ENCODE results near the gene STPG2. TPM values are rescaled to one million over a fixed set of nuclear protein-coding genes. Genes with fewer than 3 reads are reported as not detected.

Gene STPG2
- total RNA-seq, 1 experiment from 2014 or later, result not detected

DNA sequence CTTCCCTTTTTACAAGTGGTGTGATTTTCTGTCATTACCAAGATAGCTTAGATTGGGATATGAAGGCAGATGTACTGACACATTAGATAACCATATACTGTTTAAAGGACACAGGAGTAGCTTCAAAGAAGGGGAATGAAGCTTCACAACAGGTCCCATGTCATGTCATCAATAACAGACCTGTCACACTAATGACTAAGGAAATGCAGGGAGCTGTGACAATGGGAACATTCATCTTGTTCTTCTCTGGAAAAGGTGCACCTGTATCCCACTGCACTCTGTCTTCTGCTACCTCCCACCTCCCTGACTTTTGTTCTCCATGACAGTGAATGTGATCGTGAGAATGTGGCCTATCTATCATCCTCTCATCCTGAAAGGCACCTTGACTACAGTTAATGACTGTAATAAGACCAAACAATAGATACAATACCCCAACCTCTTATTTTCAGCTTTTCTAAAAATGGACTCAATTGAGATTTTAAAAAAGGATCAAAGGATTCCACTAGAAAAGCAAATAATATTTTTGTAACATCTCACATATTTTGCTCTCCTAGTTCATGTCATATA, 472.5 kb downstream of the STPG2 start:
- Histone ChIP-seq H3K4me1 (ENCODE audit: control insufficient read depth, insufficient read depth, low read length) (no peaks in the 10 kb centered on the region), H3K4me3 (ENCODE audit: low read depth in 2 of 2, low read length in 2 of 2) (no peak overlapping the region), H3K36me3 (ENCODE audit: control insufficient read depth, insufficient read depth, low read length) (no peaks in the 10 kb centered on the region), H3K9me3 (ENCODE audit: control insufficient read depth, insufficient read depth, low read depth, low read length) (no peaks in the 10 kb centered on the region), H3K27me3 (ENCODE audit: control insufficient read depth, insufficient read depth, low read length) (no peaks in the 10 kb centered on the region), H3K27ac (ENCODE audit: low read length) (no peak overlapping the region)
- no peak for TF ChIP-seq SIN3A (IDR thresholded peaks at IDR 0.05; ENCODE audit: borderline replicate concordance, insufficient read depth, low read depth, low read length)
- TF ChIP-seq, protein P1, sequence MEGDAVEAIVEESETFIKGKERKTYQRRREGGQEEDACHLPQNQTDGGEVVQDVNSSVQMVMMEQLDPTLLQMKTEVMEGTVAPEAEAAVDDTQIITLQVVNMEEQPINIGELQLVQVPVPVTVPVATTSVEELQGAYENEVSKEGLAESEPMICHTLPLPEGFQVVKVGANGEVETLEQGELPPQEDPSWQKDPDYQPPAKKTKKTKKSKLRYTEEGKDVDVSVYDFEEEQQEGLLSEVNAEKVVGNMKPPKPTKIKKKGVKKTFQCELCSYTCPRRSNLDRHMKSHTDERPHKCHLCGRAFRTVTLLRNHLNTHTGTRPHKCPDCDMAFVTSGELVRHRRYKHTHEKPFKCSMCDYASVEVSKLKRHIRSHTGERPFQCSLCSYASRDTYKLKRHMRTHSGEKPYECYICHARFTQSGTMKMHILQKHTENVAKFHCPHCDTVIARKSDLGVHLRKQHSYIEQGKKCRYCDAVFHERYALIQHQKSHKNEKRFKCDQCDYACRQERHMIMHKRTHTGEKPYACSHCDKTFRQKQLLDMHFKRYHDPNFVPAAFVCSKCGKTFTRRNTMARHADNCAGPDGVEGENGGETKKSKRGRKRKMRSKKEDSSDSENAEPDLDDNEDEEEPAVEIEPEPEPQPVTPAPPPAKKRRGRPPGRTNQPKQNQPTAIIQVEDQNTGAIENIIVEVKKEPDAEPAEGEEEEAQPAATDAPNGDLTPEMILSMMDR (IDR thresholded peaks at IDR 0.05), result no peak
- no peak for TF ChIP-seq TCF7L2 (IDR thresholded peaks at IDR 0.05; ENCODE audit: low read depth, low read length)
- TF ChIP-seq POLR2AphosphoS5 (IDR thresholded peaks at IDR 0.05; ENCODE audit: low read depth, low read length), result no peak
- no peak for TF ChIP-seq REST (IDR thresholded peaks at IDR 0.05; ENCODE audit: insufficient read depth in 1 of 2, low read depth in 2 of 2, low read length in 1 of 2)
- DNase-seq (ENCODE audit: low read depth, low spot score), result no peak
- POLR2A ChIA-PET, result no interaction called here
- in situ Hi-C loops (cut with HindIII; ENCODE audit: low pct_unique_long_range_greater_than_20kb, low sequenced_read_pairs), result no loop called here
- CTCF ChIA-PET, result no interaction called here
- no TSS peak for BruUV-seq (replicated peaks)
- ATAC-seq, result no peak
- intact Hi-C loops (cut with micrococcal nuclease; ENCODE audit: unreplicated experiment), result no loop called here

- intact Hi-C loops (cut with micrococcal nuclease; ENCODE audit: unreplicated experiment) (no loop called here), in situ Hi-C loops (cut with HindIII; ENCODE audit: low pct_unique_long_range_greater_than_20kb, low sequenced_read_pairs) (no loop called here)
- no peaks in the 10 kb centered on the region for H3K27me3 ChIP-seq (ENCODE audit: control insufficient read depth, insufficient read depth, low read length)
- no peak overlapping the region for H3K27ac ChIP-seq (ENCODE audit: low read length)
- BruUV-seq (replicated peaks), result no TSS peak
- ChIA-PET CTCF (no interaction called here), POLR2A (no interaction called here)
- ATAC-seq, result no peak
- H3K36me3 ChIP-seq (ENCODE audit: control insufficient read depth, insufficient read depth, low read length), result no peaks in the 10 kb centered on the region
- TF ChIP-seq, protein P1 (IDR thresholded peaks at IDR 0.05), result no peak
- TF ChIP-seq POLR2AphosphoS5 (IDR thresholded peaks at IDR 0.05; ENCODE audit: low read depth, low read length) (no peak), TCF7L2 (IDR thresholded peaks at IDR 0.05; ENCODE audit: low read depth, low read length) (no peak), REST (IDR thresholded peaks at IDR 0.05; ENCODE audit: insufficient read depth in 1 of 2, low read depth in 2 of 2, low read length in 1 of 2) (no peak), SIN3A (IDR thresholded peaks at IDR 0.05; ENCODE audit: borderline replicate concordance, insufficient read depth, low read depth, low read length) (no peak)
- H3K4me1 ChIP-seq (ENCODE audit: control insufficient read depth, insufficient read depth, low read length), result no peaks in the 10 kb centered on the region
- no peak overlapping the region for H3K4me3 ChIP-seq (ENCODE audit: low read depth in 2 of 2, low read length in 2 of 2)
- no peak for DNase-seq (ENCODE audit: low read depth, low spot score)
- H3K9me3 ChIP-seq (ENCODE audit: control insufficient read depth, insufficient read depth, low read depth, low read length), result no peaks in the 10 kb centered on the region
Measured at GRCh38 chr4:97665553-97665952, 477.7 kb downstream of the STPG2 start.

All from Panc1 (cell line).